ENCODE measurements around the gene TRAPPC5. TPM values are rescaled to one million over a fixed set of nuclear protein-coding genes. Genes with fewer than 3 reads are reported as not detected.
"Not testable (repeated sequence)": the region's sequence is repeated elsewhere in the genome, so short reads cannot be mapped to it uniquely, and the experiment has no call there.

The TRAPPC5 gene
- total RNA-seq, 1 donor, result 25.5 TPM

DNA sequence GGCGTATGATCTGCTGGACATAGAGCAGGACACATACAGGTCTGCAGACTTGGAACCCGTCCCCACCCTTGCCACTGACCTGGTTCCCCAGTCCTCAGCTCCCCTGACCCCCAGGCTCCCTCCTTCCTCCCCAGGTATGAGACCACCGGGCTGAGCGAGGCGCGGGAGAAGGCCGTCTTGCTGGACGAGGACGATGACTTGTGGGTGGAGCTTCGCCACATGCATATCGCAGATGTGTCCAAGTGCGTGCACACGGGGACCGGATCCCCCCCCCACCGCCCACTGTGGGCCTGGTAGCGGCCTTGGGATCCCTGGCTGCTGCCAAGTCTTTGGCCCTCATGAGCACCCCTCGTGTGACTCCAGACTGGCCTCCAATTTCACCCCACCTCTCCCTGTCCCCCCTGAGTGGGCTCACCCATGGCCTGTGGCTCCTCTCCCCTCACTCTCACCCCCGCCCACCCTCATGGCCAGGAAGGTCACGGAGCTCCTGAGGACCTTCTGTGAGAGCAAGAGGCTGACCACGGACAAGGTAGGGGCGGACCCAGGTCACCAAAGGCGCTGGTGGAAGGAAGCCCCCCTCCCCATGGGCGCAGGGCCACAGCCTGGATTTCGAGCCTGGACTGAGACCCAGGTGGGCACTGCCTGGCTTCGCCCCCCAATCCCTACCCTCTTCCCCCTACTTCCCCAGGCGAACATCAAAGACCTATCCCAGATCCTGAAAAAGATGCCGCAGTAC is 38.2 kb upstream of the TRAPPC5 start:
- Histone ChIP-seq H3K27me3 (ENCODE audit: insufficient read depth, low read length) (no peaks in the 10 kb centered on the region), H3K4me3 (ENCODE audit: low read length) (no peak overlapping the region), H3K9me3 (ENCODE audit: low read depth, low read length) (no peaks in the 10 kb centered on the region), H3K4me1 (ENCODE audit: insufficient read depth, low read length) (peaks cover 54% of the 10 kb centered on the region)

DNA sequence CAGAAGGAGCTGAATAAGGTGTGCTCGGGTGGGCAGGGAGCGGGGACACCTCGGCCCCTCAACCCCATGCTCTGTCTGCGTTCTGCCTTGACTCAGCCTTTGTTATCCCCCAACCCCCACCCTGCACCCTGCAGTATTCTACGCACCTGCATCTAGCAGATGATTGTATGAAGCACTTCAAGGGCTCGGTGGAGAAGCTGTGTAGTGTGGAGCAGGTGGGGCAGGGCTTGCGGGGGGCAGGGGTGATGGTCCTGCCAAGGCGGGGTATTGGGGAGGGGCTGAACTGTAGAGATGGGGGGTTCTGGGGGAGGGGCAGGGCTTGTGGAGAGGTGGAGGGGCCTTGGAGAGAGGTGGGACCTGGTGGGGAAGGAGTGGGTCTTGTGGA is 37.6 kb upstream of the TRAPPC5 start:
- H3K4me3 ChIP-seq (ENCODE audit: low read length), result no peak overlapping the region
- H3K9me3 ChIP-seq (ENCODE audit: low read depth, low read length), result no peaks in the 10 kb centered on the region
- H3K27me3 ChIP-seq (ENCODE audit: insufficient read depth, low read length), result no peaks in the 10 kb centered on the region
- peaks cover 49% of the 10 kb centered on the region for H3K4me1 ChIP-seq (ENCODE audit: insufficient read depth, low read length)

DNA sequence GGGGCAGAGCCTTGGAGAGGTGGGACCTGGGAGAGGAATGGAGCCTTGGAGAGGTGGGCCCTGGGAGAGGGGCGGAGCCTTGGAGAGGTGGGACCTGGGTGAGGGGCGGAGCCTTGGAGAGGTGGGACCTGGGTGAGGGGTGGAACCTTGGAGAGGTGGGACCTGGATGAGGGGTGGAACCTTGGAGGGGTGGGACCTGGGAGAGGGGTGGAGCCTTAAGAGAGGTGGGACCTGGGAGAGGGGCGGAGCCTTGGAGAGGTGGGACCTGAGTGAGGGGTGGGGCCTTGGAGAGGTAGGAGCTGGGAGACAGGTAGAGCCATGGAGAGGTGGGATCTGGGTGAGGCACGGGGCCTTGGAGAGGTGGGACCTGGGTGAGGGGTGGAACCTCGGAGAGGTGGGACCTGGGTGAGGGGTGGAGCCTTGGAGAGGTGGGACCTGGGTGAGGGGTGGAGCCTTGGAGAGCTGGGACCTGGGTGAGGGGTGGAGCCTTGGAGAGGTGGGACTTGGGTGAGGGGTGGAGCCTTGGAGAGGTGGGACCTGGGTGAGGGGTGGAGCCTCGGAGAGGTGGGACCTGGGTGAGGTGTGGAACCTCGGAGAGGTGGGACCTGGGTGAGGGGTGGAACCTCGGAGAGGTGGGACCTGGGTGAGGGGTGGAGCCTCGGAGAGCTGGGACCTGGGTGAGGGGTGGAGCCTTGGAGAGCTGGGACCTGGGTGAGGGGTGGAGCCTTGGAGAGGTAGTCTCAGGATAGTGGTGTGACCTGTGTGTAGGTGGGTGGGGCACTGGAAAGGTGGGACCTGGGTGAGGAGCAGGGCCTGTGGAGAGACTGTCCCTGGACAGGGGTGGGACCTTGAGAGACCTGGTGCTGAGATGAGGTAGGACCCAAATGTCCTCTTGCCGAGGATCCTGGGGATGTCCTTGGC is 36.7 kb upstream of the TRAPPC5 start:
- H3K27me3 ChIP-seq (ENCODE audit: insufficient read depth, low read length); H3K9me3 ChIP-seq (ENCODE audit: low read depth, low read length); H3K4me3 ChIP-seq (ENCODE audit: low read length): not testable (repeated sequence)
- peaks cover 40% of the 10 kb centered on the region for H3K4me1 ChIP-seq (ENCODE audit: insufficient read depth, low read length)

DNA sequence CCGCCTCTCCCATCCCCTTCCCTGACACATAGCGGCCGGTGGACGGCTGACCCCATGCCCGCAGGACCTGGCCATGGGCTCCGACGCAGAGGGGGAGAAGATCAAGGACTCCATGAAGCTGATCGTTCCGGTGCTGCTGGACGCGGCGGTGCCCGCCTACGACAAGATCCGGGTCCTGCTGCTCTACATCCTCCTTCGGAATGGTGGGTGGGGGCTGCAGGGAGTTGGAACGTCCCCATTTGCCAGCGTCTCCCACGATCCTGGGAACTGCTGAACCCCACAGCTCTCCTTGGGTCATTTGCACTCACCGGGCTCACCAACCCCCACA is 36.1 kb upstream of the TRAPPC5 start:
- no peaks in the 10 kb centered on the region for H3K9me3 ChIP-seq (ENCODE audit: low read depth, low read length)
- H3K27me3 ChIP-seq (ENCODE audit: insufficient read depth, low read length), result no peaks in the 10 kb centered on the region
- no peak overlapping the region for H3K4me3 ChIP-seq (ENCODE audit: low read length)
- peaks cover 35% of the 10 kb centered on the region for H3K4me1 ChIP-seq (ENCODE audit: insufficient read depth, low read length)

DNA sequence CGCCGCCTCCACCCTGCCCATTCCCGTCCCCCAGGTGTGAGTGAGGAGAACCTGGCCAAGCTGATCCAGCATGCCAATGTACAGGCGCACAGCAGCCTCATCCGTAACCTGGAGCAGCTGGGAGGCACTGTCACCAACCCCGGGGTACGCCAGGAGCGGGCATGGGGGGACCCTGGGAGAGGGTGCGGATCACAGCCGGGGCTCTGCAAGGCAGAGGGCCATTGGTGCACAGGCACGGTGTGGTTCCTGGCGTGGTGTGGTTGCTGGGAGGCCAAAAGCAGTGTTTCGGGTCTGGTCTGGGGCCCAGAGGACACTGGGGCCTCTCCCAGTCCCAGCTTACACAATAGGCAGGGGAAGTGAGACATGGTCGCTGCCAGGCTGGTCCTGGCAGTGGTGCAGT is 35.5 kb upstream of the TRAPPC5 start:
- H3K27me3 ChIP-seq (ENCODE audit: insufficient read depth, low read length), result no peaks in the 10 kb centered on the region
- peaks cover 35% of the 10 kb centered on the region for H3K4me1 ChIP-seq (ENCODE audit: insufficient read depth, low read length)
- H3K4me3 ChIP-seq (ENCODE audit: low read length), result no peak overlapping the region
- no peaks in the 10 kb centered on the region for H3K9me3 ChIP-seq (ENCODE audit: low read depth, low read length)

DNA sequence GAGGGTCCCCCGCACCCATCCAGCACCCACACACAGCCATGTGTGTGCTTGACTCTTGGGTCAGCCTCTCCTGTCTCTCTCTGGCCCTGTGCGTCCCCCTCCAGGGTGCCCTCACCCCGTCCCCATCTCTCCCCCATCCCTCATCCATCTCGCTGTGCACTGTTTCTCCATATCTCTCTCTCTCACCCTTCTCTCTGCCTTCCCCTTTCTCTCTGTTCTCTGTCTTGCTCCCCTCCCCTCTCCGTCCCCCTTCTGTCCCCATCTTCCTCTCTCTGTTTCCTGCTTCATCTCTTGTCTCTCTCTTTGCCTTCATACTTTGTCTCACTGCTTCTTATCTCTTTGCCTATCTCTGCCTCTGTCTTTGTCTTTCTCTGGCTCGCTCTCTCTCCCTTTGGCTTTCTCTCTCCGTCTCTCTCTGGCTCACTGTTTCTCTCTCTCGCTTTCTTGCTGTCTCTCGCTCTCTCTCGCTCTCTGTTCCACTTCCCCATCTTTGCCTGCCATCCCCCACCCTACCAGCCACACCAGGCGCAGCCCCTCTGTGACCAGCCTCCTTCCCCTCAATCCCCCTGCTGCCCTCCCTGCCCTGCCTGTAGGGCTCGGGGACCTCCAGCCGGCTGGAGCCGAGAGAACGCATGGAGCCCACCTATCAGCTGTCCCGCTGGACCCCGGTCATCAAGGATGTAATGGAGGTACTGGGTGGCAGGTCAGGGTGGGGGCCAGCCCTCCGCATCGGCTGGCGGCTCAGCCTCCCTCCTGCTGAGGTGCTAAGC is 34.8 kb upstream of the TRAPPC5 start:
- Histone ChIP-seq H3K9me3 (ENCODE audit: low read depth, low read length) (no peaks in the 10 kb centered on the region), H3K27me3 (ENCODE audit: insufficient read depth, low read length) (no peaks in the 10 kb centered on the region), H3K4me1 (ENCODE audit: insufficient read depth, low read length) (peaks cover 35% of the 10 kb centered on the region), H3K4me3 (ENCODE audit: low read length) (peak overlapping the region; percentile 0)

DNA sequence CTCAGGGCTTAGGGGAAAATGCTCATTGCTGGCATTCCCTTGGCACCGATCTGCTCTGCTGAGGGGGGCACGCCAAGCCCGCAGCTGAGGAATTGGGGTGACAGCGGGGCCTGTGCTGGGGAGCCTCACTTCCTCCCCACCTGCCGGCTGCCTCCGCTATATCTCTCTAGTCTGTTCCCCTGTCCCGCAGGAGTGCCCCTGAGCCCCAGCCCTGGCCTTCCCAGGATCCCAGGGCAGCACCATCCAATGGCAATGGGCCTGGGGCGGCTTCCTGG is 34.3 kb upstream of the TRAPPC5 start:
- H3K4me3 ChIP-seq (ENCODE audit: low read length), result no peak overlapping the region
- H3K9me3 ChIP-seq (ENCODE audit: low read depth, low read length), result no peaks in the 10 kb centered on the region
- H3K4me1 ChIP-seq (ENCODE audit: insufficient read depth, low read length), result peaks cover 35% of the 10 kb centered on the region
- H3K27me3 ChIP-seq (ENCODE audit: insufficient read depth, low read length), result no peaks in the 10 kb centered on the region

DNA sequence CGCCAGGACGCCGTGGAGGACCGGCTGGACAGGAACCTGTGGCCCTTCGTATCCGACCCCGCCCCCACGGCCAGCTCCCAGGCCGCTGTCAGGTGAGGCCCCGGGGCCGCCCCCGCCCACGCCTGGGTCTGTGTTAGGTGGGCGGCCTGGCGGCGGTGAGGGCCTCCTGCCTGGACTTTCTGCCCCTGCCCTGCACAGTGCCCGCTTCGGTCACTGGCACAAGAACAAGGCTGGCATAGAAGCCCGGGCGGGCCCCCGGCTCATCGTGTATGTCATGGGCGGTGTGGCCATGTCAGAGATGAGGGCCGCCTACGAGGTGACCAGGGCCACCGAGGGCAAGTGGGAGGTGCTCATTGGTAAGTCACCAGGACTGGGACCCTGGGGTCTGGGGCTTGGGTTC is 33.5 kb upstream of the TRAPPC5 start:
- Histone ChIP-seq H3K27me3 (ENCODE audit: insufficient read depth, low read length) (no peaks in the 10 kb centered on the region), H3K9me3 (ENCODE audit: low read depth, low read length) (no peaks in the 10 kb centered on the region), H3K4me1 (ENCODE audit: insufficient read depth, low read length) (peaks cover 40% of the 10 kb centered on the region), H3K4me3 (ENCODE audit: low read length) (no peak overlapping the region)

DNA sequence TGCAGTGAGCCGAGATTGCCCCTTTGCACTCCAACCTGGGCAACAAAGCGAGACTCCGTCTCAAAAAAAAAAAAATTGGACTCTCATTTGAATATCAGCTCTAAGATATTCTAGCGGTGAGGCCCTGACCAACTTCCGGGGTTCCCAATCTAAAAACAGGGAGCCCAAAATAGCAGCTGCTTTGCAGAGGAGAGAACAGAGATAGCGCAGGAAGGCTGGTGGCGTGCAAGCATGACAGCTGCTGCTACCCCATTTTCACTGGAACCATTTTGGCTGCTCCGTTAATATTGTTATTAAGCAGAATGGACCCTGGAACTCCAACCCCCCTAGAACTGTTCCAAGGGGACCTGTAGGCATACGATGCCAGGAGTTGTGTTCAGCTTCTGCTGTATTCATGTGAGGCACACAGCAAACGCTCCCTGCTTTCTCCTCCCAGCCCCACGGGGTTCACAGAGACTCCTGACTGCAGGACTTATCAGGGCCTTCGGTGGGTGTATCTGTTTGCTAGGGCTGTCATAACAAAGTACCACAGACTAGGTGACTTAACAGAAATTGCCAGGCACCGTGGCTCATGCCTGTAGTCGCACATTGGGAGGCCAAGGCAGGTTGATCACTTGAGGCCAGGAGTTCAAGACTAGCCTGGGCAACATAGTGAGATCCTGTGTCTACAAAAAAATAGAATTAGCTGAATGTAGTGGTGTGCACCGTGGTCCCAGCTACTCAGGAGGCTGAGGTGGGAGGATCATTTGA is 32.2 kb upstream of the TRAPPC5 start:
- no peaks in the 10 kb centered on the region for H3K9me3 ChIP-seq (ENCODE audit: low read depth, low read length)
- H3K27me3 ChIP-seq (ENCODE audit: insufficient read depth, low read length), result no peaks in the 10 kb centered on the region
- H3K4me1 ChIP-seq (ENCODE audit: insufficient read depth, low read length), result peaks cover 51% of the 10 kb centered on the region
- H3K4me3 ChIP-seq (ENCODE audit: low read length), result no peak overlapping the region

DNA sequence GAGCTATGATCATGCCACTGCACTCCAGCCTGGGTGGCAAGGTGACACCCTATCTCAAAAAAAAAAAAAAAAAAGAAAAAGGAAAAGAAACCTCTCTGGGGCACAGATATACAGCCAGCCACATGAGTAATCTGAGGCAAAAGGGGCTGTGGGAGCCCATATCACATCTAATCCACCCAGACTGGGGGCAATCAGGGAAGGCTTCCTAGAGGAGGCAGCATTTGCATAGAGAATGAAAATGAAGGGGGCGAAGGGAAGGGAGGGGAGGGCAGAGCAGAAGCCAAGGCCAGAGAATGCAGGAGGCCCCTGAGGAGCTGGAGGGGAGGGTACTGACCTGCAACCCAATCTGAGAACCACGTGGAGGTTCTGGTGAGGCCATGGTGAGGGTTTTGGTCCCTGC is 30.5 kb upstream of the TRAPPC5 start:
- no peaks in the 10 kb centered on the region for H3K27me3 ChIP-seq (ENCODE audit: insufficient read depth, low read length)
- no peaks in the 10 kb centered on the region for H3K9me3 ChIP-seq (ENCODE audit: low read depth, low read length)
- H3K4me3 ChIP-seq (ENCODE audit: low read length), result no peak overlapping the region
- H3K4me1 ChIP-seq (ENCODE audit: insufficient read depth, low read length), result peaks cover 52% of the 10 kb centered on the region

DNA sequence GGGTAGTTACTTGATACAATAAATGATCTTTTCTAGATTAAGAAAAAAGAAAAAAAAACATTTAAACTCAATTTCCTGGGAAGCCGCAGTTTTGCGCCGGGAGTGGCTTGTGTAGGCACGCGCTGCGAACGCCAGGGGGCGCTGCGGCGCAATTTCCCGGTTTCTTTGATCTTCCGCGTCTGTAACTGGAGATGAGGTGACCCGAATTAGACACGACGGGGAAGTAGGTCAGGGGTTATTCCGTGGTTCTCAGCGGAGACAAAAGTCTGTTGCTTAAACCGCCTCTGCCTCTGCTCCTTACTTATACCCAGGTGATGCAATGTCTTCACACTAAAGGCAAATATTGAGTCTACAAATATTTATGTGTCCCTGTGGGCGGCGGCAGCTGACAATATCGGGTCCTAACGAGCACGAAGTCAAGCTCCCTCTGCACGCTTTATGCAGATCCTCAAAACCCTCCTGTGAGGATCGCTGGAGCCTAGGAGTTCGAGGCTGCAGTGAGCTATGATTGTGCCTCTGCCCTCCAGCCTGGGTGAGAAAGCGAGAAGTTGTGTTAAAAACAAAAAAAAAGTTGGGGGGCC is 28.5 kb upstream of the TRAPPC5 start:
- Histone ChIP-seq H3K9me3 (ENCODE audit: low read depth, low read length) (no peaks in the 10 kb centered on the region), H3K4me3 (ENCODE audit: low read length) (peak overlapping the region; percentile 14), H3K4me1 (ENCODE audit: insufficient read depth, low read length) (peaks cover 54% of the 10 kb centered on the region), H3K27me3 (ENCODE audit: insufficient read depth, low read length) (no peaks in the 10 kb centered on the region)

DNA sequence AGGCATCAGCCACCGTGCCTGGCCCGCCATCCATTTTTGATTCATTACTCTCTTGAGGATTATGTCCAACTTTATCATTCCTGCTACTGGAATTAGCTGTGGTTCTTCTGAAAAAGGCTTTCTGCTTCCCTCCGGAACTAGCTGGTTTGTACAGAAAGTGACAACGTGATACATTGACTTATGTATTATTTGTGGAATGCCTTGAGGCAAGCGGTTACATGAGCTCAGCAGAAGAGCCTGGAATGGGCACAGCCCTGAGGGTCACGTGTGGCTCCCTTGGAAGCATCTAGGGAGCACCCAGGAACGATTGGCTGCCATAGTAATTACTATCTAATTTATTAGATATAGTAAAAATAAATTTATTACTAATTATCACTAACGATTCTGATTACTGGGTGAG is 26.2 kb upstream of the TRAPPC5 start:
- Histone ChIP-seq H3K9me3 (ENCODE audit: low read depth, low read length) (no peaks in the 10 kb centered on the region), H3K27me3 (ENCODE audit: insufficient read depth, low read length) (no peaks in the 10 kb centered on the region), H3K4me1 (ENCODE audit: insufficient read depth, low read length) (peaks cover 73% of the 10 kb centered on the region), H3K4me3 (ENCODE audit: low read length) (no peak overlapping the region)

DNA sequence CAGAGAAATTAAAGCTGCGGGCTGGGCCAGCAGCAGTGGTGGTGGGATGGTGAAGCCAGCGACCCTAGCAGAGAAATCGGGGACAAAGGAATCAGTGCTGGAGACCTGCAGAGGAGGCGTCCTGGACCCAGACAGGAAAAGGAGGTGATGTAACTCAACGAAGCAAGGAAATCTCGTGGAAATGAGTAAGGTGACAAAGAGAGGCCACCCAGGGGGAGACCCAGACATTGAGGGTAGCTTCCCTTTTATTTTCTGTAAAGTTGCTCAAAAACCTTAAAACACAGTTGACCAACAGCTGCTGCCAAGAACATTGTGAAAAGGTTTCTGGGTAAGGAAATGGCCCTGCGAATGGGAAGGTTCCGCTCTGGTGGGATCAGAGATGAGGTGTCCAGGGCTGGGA is 25.1 kb upstream of the TRAPPC5 start:
- no peaks in the 10 kb centered on the region for H3K27me3 ChIP-seq (ENCODE audit: insufficient read depth, low read length)
- no peaks in the 10 kb centered on the region for H3K9me3 ChIP-seq (ENCODE audit: low read depth, low read length)
- peaks cover 73% of the 10 kb centered on the region for H3K4me1 ChIP-seq (ENCODE audit: insufficient read depth, low read length)
- H3K4me3 ChIP-seq (ENCODE audit: low read length), result no peak overlapping the region

DNA sequence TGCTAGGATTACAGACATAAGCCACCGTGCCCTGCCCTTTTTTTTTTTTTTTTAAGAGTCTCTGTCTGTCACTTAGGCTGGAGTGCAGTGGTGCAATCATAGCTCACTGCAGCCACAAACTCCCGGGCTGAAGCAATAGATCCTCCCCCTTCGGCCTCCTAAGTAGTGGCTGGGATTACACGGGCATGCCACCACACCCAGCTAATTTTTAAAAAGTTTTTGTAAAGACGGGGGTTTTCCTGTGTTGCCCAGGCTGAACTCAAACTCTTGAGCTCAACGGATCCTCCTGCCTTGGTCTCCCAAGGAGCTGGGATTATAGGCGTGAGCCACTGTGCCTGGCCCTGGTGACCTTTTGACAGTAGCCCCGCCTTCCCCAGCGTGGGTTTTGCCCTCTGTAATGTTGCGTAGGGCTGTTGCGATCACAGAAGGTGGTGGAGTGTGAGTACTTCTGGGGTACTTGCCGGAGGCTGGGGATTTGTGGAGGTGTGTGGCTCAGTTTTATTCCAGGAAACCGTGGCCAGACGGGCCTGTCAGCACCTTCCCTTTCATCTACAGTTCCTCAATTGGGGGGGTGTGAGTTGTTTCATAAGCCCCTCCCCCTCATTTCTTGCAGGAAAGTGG is 23.4 kb upstream of the TRAPPC5 start:
- Histone ChIP-seq H3K4me3 (ENCODE audit: low read length) (no peak overlapping the region), H3K4me1 (ENCODE audit: insufficient read depth, low read length) (peaks cover 74% of the 10 kb centered on the region), H3K9me3 (ENCODE audit: low read depth, low read length) (no peaks in the 10 kb centered on the region), H3K27me3 (ENCODE audit: insufficient read depth, low read length) (no peaks in the 10 kb centered on the region)
